Natural killer cell (primary cell): ENCODE data around the gene ZNF627. TPM values are rescaled to one million over a fixed set of nuclear protein-coding genes. Genes with fewer than 3 reads are reported as not detected.
A peak's percentile ranks its signal among the peaks of the same experiment; 100 is the strongest.

ENCODE experiments used
- ATAC-seq, 3 donors: fragments of 150-1000 bp in 2 of 3; fragments of 200-7000 bp in 1 of 3; cut with Tn5 transposase; 1 replicate in 1 of 3; 2 replicates in 2 of 3; pipeline ENCODE4 v1.10.0; 2021; ENCODE audit warnings: mild to moderate bottlenecking in 2 of 3, moderate library complexity in 2 of 3
- DNase-seq, 2 donors: peaks; one replicate each; pipeline versions ENCODE4 v3.0.0 to v3.0.0-alpha.2; 2013 to 2021; ENCODE audit warnings: mixed read lengths in 1 of 2
- H3K27ac ChIP-seq: one replicate; pipeline ENCODE4 v1.5.1; 2013; ENCODE audit warnings: mild to moderate bottlenecking, low read length
- H3K27me3 ChIP-seq: one replicate; pipeline ENCODE4 v1.6.1; 2013; ENCODE audit warnings: low read length; ENCODE audit not compliant: control insufficient read depth, insufficient read depth
- H3K36me3 ChIP-seq: one replicate; pipeline ENCODE4 v1.6.1; 2013; ENCODE audit warnings: low read length; ENCODE audit not compliant: control insufficient read depth, insufficient read depth
- H3K4me1 ChIP-seq: one replicate; pipeline ENCODE4 v1.6.1; 2013; ENCODE audit warnings: low read length; ENCODE audit not compliant: control insufficient read depth, insufficient read depth
- H3K4me3 ChIP-seq: one replicate; pipeline ENCODE4 v1.5.1; 2013; ENCODE audit warnings: low read length
- H3K9me3 ChIP-seq: one replicate; pipeline ENCODE4 v1.6.1; 2013; ENCODE audit warnings: low read length; ENCODE audit not compliant: control insufficient read depth, insufficient read depth
- H3K27ac Mint-ChIP-seq, 2 donors: one replicate each; pipeline ENCODE4 v1.8.0; 2022; ENCODE audit warnings: mild to moderate bottlenecking in 2 of 2, mixed read lengths in 2 of 2, moderate library complexity in 1 of 2
- H3K27me3 Mint-ChIP-seq, 2 donors: one replicate each; pipeline ENCODE4 v1.8.0; 2022; ENCODE audit warnings: low read depth in 2 of 2, mixed read lengths in 2 of 2
- H3K36me3 Mint-ChIP-seq: one replicate; pipeline ENCODE4 v1.8.0; 2022; ENCODE audit warnings: mixed read lengths
- H3K4me1 Mint-ChIP-seq, 2 donors: one replicate each; pipeline ENCODE4 v1.8.0; 2022; ENCODE audit warnings: mixed read lengths in 2 of 2
- H3K4me3 Mint-ChIP-seq: one replicate; pipeline ENCODE4 v1.8.0; 2022; ENCODE audit warnings: mild to moderate bottlenecking, moderate library complexity, mixed read lengths
- H3K9me3 Mint-ChIP-seq, 2 donors: one replicate each; pipeline ENCODE4 v1.8.0; 2022; ENCODE audit warnings: mixed read lengths in 2 of 2
- CTCF ChIP-seq: fragments of 200-600 bp; IDR thresholded peaks from one replicate; pipeline ENCODE4 v1.8.0; 2022; ENCODE audit warnings: antibody characterized with exemption
- WGBS: methylation state at CpG from one replicate; pipeline ENCODE4 v1.1.7; 2013; ENCODE audit warnings: missing lambda C conversion rate; ENCODE audit not compliant: insufficient coverage; 5-methylcytosine and 5-hydroxymethylcytosine counted together
- intact Hi-C: fragments of 100-400 bp; cut with micrococcal nuclease; formaldehyde crosslinking; loops from one replicate; pipeline ENCODE4 v1.14.2; 2022
- total RNA-seq, 4 donors: library from RNA; stranded (reverse); fragments of 120-200 nt in 1 of 4; gene quantifications; one replicate each; pipeline versions ENCODE4 v1.2.3 to v1.2.4, GENCODE V29; 2013 to 2022

ZNF627 gene
- total RNA-seq, 3 donors from 2014 or later (not counting 1 experiment from before 2014, with no cell fraction given): 4.7 to 7.5 (median 4.9) TPM

GRCh38 chr19:11554160-11554559 lies 43.1 kb upstream of the ZNF627 start:
- Histone ChIP-seq H3K27ac (peak overlapping the region; percentile 24), H3K27me3 (no peaks in the 10 kb centered on the region), H3K4me1 (peaks cover 27% of the 10 kb centered on the region), H3K36me3 (peaks cover 23% of the 10 kb centered on the region), H3K4me3 (no peak overlapping the region), H3K9me3 (no peaks in the 10 kb centered on the region)
- Mint-ChIP-seq H3K4me3 (no peak overlapping the region), H3K9me3 (no peaks in the 10 kb centered on the region), H3K27ac (no peak overlapping the region), H3K4me1 (peaks cover 19 to 31% of the 10 kb centered on the region in 2 donors), H3K36me3 (no peaks in the 10 kb centered on the region), H3K27me3 (no peaks in the 10 kb centered on the region)
- DNase-seq: no peak
- intact Hi-C loops: no loop called here
- TF ChIP-seq CTCF: no peak
- 55% methylated on average over 12 of the region's 12 CpGs for WGBS
- no peak for ATAC-seq

- H3K4me1 Mint-ChIP-seq: peaks cover 25 to 37% of the 10 kb centered on the region in 2 donors
- intact Hi-C loops: no loop called here
- peak overlapping the region; percentile 55 for H3K4me3 Mint-ChIP-seq
- Histone ChIP-seq H3K4me3 (no peak overlapping the region), H3K4me1 (peaks cover 36% of the 10 kb centered on the region), H3K27ac (no peak overlapping the region), H3K36me3 (peaks cover 23% of the 10 kb centered on the region), H3K9me3 (no peaks in the 10 kb centered on the region), H3K27me3 (no peaks in the 10 kb centered on the region)
- no peaks in the 10 kb centered on the region for H3K36me3 Mint-ChIP-seq
- H3K9me3 Mint-ChIP-seq: no peaks in the 10 kb centered on the region
- DNase-seq (no peak), ATAC-seq (no peak)
- no peak for TF ChIP-seq CTCF
- 95% methylated on average over 6 of the region's 6 CpGs for WGBS
- H3K27me3 Mint-ChIP-seq: no peaks in the 10 kb centered on the region
- peak overlapping the region in 1 of 2 donors; percentile 4 for H3K27ac Mint-ChIP-seq
These were observed 42.0 kb upstream of the ZNF627 start for GRCh38 chr19:11555246-11555645.

GRCh38 chr19:11556634-11557420 lies 40.5 kb upstream of the ZNF627 start:
- Mint-ChIP-seq H3K27me3 (no peaks in the 10 kb centered on the region), H3K9me3 (no peaks in the 10 kb centered on the region), H3K36me3 (no peaks in the 10 kb centered on the region), H3K4me3 (peak overlapping the region; percentile 35), H3K4me1 (peaks cover 28 to 43% of the 10 kb centered on the region in 2 donors), H3K27ac (peak overlapping the region in 1 of 2 donors; percentile 76)
- H3K4me1 ChIP-seq: peaks cover 38% of the 10 kb centered on the region
- H3K9me3 ChIP-seq: no peaks in the 10 kb centered on the region
- H3K36me3 ChIP-seq: peaks cover 23% of the 10 kb centered on the region
- H3K27ac ChIP-seq: no peak overlapping the region
- no peaks in the 10 kb centered on the region for H3K27me3 ChIP-seq
- intact Hi-C loops: no loop called here
- H3K4me3 ChIP-seq: no peak overlapping the region
- DNase-seq: no peak
- WGBS: 88% methylated on average over 4 of the region's 4 CpGs
- no peak for TF ChIP-seq CTCF
- ATAC-seq: no peak
